ENCODE measurements around the gene CLK3.

DNA sequence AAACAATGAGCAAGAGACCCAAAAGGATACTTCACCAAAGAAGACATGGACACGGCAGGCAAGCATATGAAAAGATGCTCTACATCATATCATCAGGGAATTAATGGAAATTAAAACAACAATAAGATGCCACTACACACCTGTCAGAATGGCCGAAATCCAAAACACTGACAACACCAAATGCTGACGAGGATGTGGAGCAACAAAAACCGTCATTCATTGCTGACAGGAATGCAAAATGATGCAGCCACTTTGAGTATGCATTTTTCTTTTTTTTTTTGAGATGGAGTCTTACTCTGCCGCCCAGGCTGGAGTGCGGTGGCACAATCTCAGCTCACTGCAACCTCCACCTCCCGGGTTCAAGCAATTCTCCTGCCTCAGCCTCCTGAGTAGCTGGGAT lies 61.2 kb downstream of the CLK3 start:
- TF ChIP-seq CTCF (IDR thresholded peaks at IDR 0.05) (no peak), POLR2A (IDR thresholded peaks at IDR 0.05) (no peak)
